HG03520 (cell line): ENCODE measurements around the gene P2RY6.

Experiments used
- ATAC-seq: cut with Tn5 transposase; IDR thresholded peaks from one replicate; pipeline ENCODE4 v1.9.1; 2021; ENCODE audit warnings: mild to moderate bottlenecking, moderate library complexity; ENCODE audit not compliant: unreplicated experiment

The P2RY6 gene

GRCh38 chr11:73275381-73275750 is 3.2 kb downstream of the P2RY6 start:
- ATAC-seq, result no peak

- no peak for ATAC-seq
Observed at GRCh38 chr11:73277467-73277866, 5.3 kb downstream of the P2RY6 start.

- no peak for ATAC-seq
Observed at GRCh38 chr11:73280626-73281025, 8.5 kb downstream of the P2RY6 start.

- no peak for ATAC-seq
Observed at GRCh38 chr11:73281201-73281741, 9.1 kb downstream of the P2RY6 start.

- no peak for ATAC-seq
Observed at GRCh38 chr11:73281796-73282660, 9.9 kb downstream of the P2RY6 start.

GRCh38 chr11:73283276-73284000 is 11.3 kb downstream of the P2RY6 start:
- ATAC-seq, result no peak

GRCh38 chr11:73284106-73284505 is 12.0 kb downstream of the P2RY6 start:
- no peak for ATAC-seq

GRCh38 chr11:73285721-73286120 is 13.6 kb downstream of the P2RY6 start:
- ATAC-seq, result no peak

GRCh38 chr11:73286240-73286810 is 14.2 kb downstream of the P2RY6 start:
- ATAC-seq, result no peak

GRCh38 chr11:73287400-73288101 is 15.4 kb downstream of the P2RY6 start:
- no peak for ATAC-seq

GRCh38 chr11:73288192-73288872 is 16.2 kb downstream of the P2RY6 start:
- ATAC-seq, result no peak

GRCh38 chr11:73288873-73289707 is 17.0 kb downstream of the P2RY6 start:
- ATAC-seq, result peak; percentile 61

GRCh38 chr11:73290536-73290935 is 18.4 kb downstream of the P2RY6 start:
- ATAC-seq, result no peak

GRCh38 chr11:73291196-73291595 is 19.1 kb downstream of the P2RY6 start:
- no peak for ATAC-seq

- ATAC-seq, result no peak
Observed at GRCh38 chr11:73291781-73292524, 19.8 kb downstream of the P2RY6 start.

GRCh38 chr11:73292525-73292894 is 20.4 kb downstream of the P2RY6 start:
- ATAC-seq, result no peak

- no peak for ATAC-seq
Observed at GRCh38 chr11:73293356-73293936, 21.3 kb downstream of the P2RY6 start.

GRCh38 chr11:73294604-73295003 is 22.5 kb downstream of the P2RY6 start:
- ATAC-seq, result no peak
